DOHH2 (cell line): ENCODE measurements around the gene SHROOM3.

Experiments
- H3F3A ChIP-seq: fragments of 200-600 bp; sonication (generic), shearing (Covaris generic); 2 replicates; pipeline ENCODE4 v1.6.0; 2016; ENCODE audit warnings: antibody characterized with exemption, mild to moderate bottlenecking; ENCODE audit not compliant: control insufficient read depth, insufficient read depth
- H3K27ac ChIP-seq: fragments of 200-600 bp; sonication (generic); 2 replicates; pipeline ENCODE4 v1.5.1; 2014; ENCODE audit warnings: low read depth, mild to moderate bottlenecking, low read length, moderate library complexity
- H3K27me3 ChIP-seq: fragments of 200-600 bp; sonication (generic); 2 replicates; pipeline ENCODE4 v1.6.1; 2014; ENCODE audit warnings: mild to moderate bottlenecking, low read length, mixed read lengths; ENCODE audit not compliant: control insufficient read depth
- H3K36me3 ChIP-seq: fragments of 200-600 bp; sonication (generic); 2 replicates; pipeline ENCODE4 v1.6.1; 2014; ENCODE audit warnings: mild to moderate bottlenecking, low read length, moderate library complexity, mixed read lengths; ENCODE audit not compliant: control insufficient read depth
- H3K4me1 ChIP-seq: fragments of 200-600 bp; sonication (generic); 2 replicates; pipeline ENCODE4 v1.6.1; 2014; ENCODE audit warnings: mild to moderate bottlenecking, low read length, mixed read lengths; ENCODE audit not compliant: control insufficient read depth
- H3K4me2 ChIP-seq: fragments of 200-600 bp; sonication (generic); 2 replicates; pipeline ENCODE4 v1.6.0; 2014; ENCODE audit warnings: mild to moderate bottlenecking, low read length, moderate library complexity
- H3K4me3 ChIP-seq: fragments of 200-600 bp; sonication (generic); 2 replicates; pipeline ENCODE4 v1.5.1; 2014; ENCODE audit warnings: mild to moderate bottlenecking, low read length, mixed read lengths
- H3K79me2 ChIP-seq: fragments of 200-600 bp; sonication (generic); 2 replicates; pipeline ENCODE4 v1.6.1; 2014; ENCODE audit warnings: mild to moderate bottlenecking, low read length, mixed read lengths; ENCODE audit not compliant: control insufficient read depth
- H3K9me2 ChIP-seq: fragments of 200-600 bp; sonication (generic); replicated peaks from 2 replicates; pipeline ENCODE4 v1.6.1; 2014; ENCODE audit warnings: mild to moderate bottlenecking, low read length, mixed read lengths; ENCODE audit not compliant: control insufficient read depth
- H3K9me3 ChIP-seq: fragments of 200-600 bp; sonication (generic); 2 replicates; pipeline ENCODE4 v1.6.1; 2014; ENCODE audit warnings: antibody characterized with exemption, low read length, mixed read lengths; ENCODE audit not compliant: control insufficient read depth, insufficient read depth
- H4K20me1 ChIP-seq: fragments of 200-600 bp; sonication (generic); 2 replicates; pipeline ENCODE4 v1.6.0; 2014; ENCODE audit warnings: low read depth, mild to moderate bottlenecking, antibody characterized with exemption, low read length, moderate library complexity; ENCODE audit not compliant: control insufficient read depth, insufficient read depth
- CTCF ChIP-seq: fragments of 200-600 bp; sonication (generic); IDR thresholded peaks from one replicate; pipeline ENCODE4 v1.5.1; 2014; ENCODE audit warnings: antibody characterized with exemption, mild to moderate bottlenecking, low read depth, low read length; ENCODE audit not compliant: poor library complexity, severe bottlenecking
- EZH2phosphoT487 ChIP-seq: fragments of 200-600 bp; sonication (generic); IDR thresholded peaks from 2 replicates; pipeline ENCODE4 v1.6.1; 2017; ENCODE audit warnings: borderline replicate concordance, mild to moderate bottlenecking, antibody characterized with exemption, low read length, moderate library complexity, mixed read lengths

Gene SHROOM3

GRCh38 chr4:76702440-76703122 is 267.6 kb downstream of the SHROOM3 start:
- Histone ChIP-seq H3K4me2 (no peak overlapping the region), H3K79me2 (no peaks in the 10 kb centered on the region), H3K4me1 (no peaks in the 10 kb centered on the region), H4K20me1 (no peaks in the 10 kb centered on the region), H3K9me3 (no peaks in the 10 kb centered on the region), H3K36me3 (no peaks in the 10 kb centered on the region), H3K27ac (no peak overlapping the region), H3K27me3 (no peaks in the 10 kb centered on the region; the same call in 1 of the 2 replicates), H3K4me3 (no peak overlapping the region), H3F3A (no peaks in the 10 kb centered on the region), H3K9me2 (no peaks in the 10 kb centered on the region)
- TF ChIP-seq EZH2phosphoT487 = no peak
- no peak for TF ChIP-seq CTCF

- no peak overlapping the region for H3K4me2 ChIP-seq
- no peak overlapping the region for H3K27ac ChIP-seq
- H3K4me1 ChIP-seq = no peaks in the 10 kb centered on the region
- H3K4me3 ChIP-seq = no peak overlapping the region
- no peaks in the 10 kb centered on the region for H3K79me2 ChIP-seq
- no peaks in the 10 kb centered on the region for H3F3A ChIP-seq
- no peaks in the 10 kb centered on the region for H3K9me3 ChIP-seq
- H3K27me3 ChIP-seq = no peaks in the 10 kb centered on the region; the same call in 1 of the 2 replicates
- no peaks in the 10 kb centered on the region for H3K36me3 ChIP-seq
- H4K20me1 ChIP-seq = no peaks in the 10 kb centered on the region
- H3K9me2 ChIP-seq = no peaks in the 10 kb centered on the region
- TF ChIP-seq EZH2phosphoT487 (no peak), CTCF (no peak)
Measured at GRCh38 chr4:76703123-76703490, 268.1 kb downstream of the SHROOM3 start.

GRCh38 chr4:76703676-76704075 is 268.6 kb downstream of the SHROOM3 start:
- Histone ChIP-seq H3K4me2 (no peak overlapping the region), H3K27me3 (no peaks in the 10 kb centered on the region; the same call in 1 of the 2 replicates), H3K4me3 (no peak overlapping the region), H3K27ac (no peak overlapping the region), H3K9me3 (no peaks in the 10 kb centered on the region), H3K36me3 (no peaks in the 10 kb centered on the region), H3K4me1 (no peaks in the 10 kb centered on the region), H3F3A (no peaks in the 10 kb centered on the region), H3K9me2 (no peaks in the 10 kb centered on the region), H3K79me2 (no peaks in the 10 kb centered on the region), H4K20me1 (no peaks in the 10 kb centered on the region)
- TF ChIP-seq EZH2phosphoT487 = no peak
- TF ChIP-seq CTCF = no peak
